Fibroblast of skin of left biceps (primary cell): ENCODE results near the gene GSDME.

ENCODE experiments used
- DNase-seq, 2 experiments: peaks; one replicate each; pipeline ENCODE4 v3.0.0-alpha.2; 2013; ENCODE audit warnings: low read depth in 2 of 2

GSDME gene

DNA sequence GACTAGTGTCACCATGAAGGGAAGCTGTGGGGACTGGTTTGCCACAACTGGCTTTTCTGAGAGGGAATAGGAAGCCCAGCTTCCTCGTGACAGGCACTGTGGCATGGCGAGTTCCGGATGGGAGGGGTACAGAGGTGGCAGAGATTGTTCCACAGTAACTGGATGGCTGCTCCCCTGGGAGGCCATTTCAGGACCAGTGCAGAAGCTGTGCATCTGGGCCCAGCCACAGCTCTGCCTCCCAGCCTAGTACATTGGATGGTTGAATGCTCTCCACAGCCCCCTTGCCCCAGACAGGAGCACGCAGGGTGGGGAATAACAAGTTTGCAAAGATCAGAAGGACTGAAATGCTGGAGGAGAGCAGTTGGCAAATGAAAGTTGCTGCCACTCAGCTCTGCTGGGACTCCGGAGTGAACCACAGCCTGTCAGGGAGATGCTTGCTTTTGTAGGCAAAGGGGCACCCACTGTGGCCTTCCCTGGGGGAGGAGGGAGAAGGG is 51.8 kb downstream of the GSDME start:
- no peak for DNase-seq

DNA sequence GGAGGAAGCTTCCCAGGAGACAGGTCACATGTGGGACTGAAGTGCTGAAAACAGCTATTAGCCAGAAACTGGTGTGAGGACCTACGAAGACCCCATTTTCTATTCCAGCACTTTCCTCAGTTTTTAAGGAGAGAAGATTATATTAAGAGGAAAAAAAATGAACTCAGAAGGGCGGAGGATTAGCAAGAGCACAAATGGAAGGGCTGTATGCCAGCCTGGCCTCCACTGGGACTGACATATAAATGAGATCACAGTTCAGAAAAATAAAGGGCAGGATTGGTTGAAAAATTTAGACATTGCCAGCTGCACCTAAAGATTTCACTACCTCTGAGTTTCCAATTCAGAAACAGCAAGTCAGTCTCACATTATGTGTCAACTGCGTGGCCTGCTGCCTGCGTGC is 53.0 kb downstream of the GSDME start:
- no peak for DNase-seq

DNA sequence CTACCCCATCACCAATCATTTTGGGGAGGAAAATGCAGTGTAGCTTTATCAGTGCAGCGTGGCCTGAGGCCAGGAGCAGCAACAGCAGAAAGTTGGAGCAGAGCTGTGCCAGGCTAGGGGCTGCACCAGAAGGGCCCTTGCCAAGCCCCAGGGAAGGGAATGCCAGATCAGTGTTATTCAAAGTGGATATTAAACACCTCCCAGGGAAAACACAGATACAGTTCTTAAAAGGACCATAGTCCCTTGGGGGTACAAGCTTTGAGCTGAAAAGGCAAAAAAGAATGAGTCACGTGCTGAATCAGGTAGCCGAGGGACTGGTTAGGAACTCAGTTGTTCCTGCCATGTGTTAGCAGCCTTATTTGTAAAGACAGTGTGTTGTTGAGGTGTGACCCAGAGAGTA is 54.0 kb downstream of the GSDME start:
- DNase-seq: no peak

DNA sequence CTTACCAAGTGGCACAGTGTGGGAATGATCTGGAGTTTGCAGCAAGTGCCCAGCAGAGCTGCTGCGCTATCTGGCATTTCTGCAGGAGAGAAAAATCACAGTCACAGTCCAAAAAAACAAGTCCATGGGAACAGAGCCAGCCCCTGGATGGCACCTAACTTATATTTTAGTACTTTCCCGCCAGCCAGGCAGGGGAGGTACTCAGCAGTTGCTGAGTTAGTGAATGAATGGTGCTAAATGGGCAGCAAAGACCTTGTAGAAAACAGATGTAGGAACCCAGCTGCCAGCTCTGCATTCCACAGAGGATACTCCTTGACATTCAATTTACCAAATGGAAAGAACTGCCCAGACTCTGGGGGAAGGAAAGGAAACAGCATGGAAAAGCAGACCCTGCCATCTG is 54.5 kb downstream of the GSDME start:
- no peak for DNase-seq

DNA sequence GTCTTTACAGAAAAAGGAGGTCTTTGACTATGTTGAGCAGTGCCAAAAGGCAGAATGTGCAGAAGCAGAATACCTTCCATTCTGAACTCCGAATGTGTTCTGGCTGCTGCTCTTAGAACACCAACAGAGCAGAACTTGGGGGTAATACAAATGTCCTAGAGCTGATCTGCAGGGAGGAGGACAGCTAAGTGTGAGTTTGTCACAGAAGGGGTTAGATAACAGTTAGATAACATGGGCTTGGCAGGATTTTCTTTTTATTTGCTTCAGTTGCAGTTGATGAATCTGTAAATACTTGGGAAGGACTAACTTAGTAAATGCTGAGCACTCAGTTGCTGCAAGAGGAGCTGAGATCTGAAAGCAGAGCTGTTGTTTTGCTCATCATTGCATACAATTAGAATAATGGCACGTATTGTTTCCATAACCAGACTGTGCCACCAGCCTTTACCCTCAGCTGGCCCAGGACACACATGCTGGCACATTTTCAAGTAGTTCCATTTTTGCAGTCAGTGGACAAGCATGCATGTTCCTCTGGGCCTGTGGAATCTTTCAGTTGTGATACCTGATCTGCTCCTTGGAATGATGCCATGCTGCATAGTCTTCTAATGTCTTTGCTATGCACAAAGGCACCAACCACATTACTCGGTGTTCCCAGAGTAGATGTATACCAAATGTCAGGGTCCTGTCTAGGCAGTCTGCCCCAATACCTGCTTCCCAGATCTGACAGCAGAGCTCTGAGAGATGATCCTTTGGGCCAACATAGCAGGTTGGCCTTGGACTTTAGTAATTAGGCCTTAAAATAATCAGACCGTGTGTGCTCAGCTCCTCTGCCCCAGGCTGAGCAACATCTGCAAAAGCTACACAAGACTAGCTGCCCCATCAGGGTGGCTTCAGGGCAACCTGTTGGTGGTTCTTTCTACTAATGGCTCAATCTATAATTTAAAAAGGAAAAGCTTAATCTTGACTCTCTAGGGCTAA is 55.7 kb downstream of the GSDME start:
- peak; percentile 81 to 84 for DNase-seq

DNA sequence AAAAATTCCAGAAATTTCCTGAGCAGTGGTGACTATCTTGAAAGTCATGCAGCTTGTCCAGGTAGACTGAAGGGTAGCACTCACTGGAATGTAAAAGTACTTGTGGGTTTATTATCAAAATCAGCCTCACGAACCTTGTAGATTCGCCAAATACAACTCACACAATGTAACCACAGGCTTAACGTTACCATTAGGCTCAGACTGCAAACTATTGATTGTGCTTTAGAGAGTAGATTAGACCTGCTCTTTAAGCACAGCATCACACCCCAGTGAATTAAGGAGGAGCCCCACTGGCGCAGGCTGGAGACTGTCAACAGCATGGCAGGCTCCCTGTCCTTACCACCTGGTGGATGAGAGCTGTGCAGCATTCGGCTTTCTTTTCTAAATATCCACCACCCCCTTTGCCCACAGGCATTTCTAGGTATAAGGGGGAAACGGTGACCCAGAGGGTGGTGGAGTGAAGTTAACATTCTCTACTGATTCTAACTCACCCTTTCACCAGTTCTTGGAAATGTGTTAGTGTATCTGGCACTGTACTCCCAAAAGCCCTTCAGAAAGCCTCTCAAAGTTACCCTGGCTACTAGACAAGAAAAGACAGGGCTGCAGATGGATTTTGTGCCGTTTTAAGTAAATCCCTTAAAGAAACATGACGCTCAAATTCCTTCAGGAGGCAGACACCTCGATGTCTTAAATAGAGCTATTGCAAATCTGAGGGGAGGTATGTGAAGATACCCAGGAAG is 56.6 kb downstream of the GSDME start:
- DNase-seq: no peak

DNA sequence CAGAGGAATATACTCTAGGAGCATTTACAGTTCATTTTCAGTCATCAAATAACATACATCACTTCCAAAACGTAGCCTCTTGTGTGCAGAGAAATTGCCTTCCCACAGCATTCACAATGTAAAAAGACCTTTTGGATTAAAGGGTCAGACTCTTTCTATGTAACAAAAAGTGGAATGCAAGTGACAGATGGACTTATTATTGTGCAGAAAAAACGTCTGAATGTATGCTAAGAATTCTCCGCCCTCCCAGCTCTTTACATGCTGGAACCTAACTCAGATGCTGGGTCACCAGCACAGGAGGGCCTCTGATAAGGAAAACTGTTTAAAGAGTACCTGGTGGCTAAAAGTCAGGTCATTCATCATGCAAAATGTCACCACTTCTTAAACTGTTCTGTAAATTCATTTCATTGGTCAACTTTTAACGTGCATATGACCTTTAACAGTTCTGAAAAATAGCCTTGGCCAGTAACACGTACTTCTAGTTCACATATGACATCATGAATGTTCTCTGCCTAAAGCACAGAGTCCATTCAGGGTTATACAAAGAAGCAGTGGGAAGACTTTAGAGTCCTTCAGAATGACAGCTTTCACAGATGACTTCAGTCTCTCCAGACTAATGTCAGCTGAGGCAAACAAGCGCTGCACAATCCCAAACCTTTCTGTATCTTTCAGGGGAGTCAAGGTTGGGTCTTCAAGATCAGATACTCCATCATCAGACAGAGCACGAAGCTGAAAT is 58.6 kb downstream of the GSDME start:
- no peak for DNase-seq

DNA sequence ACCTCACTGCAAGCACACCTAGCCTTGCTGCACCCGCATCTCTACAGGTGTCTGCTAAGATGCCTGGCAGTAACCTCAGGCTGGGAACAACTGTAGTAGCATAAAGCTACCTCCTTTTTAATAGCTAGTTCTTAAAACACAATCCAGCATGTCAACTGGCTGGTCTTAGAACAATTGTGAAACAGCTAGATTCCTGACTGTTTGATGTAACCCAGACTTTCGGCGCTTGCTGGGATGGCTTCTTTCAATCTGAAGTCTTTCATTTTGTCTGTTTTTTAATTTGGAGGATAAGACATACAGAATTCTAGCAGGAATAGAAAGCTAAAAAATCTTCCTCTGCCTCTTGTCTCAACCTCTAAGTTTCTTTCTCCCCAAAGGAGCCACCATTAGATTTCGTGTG is 59.8 kb downstream of the GSDME start:
- DNase-seq: no peak

DNA sequence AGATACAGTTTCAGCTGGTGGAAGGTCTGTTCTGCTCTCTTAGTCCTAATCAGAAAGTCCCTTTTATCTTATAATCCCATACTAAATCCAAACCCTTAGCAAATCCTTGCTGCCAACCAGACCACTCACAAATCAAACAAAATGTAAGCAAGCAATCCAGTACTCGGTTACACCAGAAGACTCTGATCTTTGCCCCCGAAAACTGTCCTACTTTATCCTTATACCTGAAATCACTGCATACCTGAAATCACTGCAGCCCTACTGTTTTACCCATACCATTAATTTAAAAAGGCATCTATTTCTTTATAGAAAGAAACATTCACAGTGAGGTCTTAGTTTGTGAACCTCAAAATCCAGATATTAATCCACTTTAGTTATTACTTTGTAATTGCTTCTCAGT is 64.7 kb downstream of the GSDME start:
- no peak for DNase-seq

DNA sequence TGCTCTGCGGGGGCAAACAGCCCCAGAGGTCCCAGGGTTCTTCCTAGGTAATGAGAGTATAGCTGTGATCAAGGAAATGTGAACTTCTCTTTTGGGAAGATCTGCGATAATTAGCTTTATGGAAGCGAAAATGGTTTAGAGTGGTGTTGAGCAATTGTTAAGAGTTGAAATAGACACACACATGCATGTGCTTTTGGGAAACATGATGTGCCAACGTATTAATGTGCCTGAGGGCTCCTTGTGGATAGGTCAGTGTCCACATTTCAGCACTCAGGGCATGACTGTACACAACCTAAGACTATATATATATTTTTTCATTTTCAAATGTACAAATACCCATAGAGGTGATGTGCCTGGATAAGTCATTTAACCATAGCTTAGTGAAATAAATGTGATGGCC is 67.0 kb downstream of the GSDME start:
- DNase-seq: no peak

DNA sequence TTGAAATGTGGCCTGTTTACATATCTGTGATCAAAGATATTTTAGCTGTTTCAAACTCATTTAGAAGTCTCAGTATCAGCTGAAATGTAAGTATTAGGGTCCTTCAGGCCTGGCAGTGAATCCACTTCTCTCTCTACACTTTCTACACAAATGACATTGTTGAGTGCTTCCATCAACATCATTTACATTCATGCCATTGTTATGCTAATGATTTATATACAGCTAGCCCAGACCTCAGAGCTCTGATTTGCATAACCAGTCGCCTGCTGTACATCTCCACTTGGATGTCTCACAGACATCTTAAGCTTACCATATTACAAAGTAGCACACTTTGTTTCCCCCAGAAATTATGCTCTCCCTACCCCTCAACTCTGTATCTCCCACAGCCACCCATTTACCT is 71.6 kb downstream of the GSDME start:
- no peak for DNase-seq

DNA sequence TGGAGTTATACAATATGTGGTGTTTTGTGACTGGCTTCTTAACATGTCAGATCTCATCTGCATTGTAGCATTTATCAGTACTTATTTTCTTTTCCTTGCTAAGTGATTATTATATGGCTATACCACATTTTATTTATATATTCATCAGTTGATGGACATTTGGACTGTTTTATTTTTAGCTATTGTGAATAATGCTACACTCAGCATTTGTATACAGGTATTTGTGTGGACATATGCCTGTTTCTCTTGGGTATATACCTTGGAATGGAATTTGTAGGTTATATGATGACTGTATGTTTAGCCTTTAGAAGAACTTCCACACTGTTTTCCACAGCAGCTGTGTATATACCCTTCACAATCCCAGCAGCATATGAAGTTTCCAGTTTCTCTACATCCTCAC is 86.5 kb downstream of the GSDME start:
- DNase-seq: no peak

DNA sequence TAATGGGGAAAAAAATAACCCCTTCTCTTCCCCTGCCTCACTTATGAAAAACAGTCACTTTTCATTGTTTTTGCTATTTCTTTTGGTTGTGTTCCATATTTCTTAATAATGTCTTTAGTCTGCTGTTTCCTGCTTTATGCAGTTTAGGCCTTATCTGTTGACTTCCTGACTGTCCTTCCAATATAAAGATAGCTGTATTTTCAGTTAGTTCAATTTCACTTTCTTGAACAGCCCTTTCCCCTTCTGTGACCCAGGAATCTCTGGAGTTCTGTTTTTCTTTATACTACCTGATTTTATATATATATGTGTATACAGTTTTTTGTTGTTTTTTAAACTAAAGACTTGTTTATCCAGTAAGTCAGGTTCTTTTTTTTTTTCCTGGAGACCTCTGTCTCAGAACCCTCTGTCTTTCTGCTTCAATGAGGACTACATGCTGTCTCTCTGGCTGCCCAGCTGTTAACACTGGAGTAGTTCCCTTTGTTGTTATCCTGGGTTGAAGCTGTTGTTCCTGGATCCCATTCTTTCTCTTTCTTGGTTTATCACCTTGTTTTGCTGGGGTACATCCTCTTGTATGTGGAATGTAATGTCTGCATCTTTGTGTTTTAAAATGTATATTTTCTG is 87.2 kb downstream of the GSDME start:
- DNase-seq: no peak

DNA sequence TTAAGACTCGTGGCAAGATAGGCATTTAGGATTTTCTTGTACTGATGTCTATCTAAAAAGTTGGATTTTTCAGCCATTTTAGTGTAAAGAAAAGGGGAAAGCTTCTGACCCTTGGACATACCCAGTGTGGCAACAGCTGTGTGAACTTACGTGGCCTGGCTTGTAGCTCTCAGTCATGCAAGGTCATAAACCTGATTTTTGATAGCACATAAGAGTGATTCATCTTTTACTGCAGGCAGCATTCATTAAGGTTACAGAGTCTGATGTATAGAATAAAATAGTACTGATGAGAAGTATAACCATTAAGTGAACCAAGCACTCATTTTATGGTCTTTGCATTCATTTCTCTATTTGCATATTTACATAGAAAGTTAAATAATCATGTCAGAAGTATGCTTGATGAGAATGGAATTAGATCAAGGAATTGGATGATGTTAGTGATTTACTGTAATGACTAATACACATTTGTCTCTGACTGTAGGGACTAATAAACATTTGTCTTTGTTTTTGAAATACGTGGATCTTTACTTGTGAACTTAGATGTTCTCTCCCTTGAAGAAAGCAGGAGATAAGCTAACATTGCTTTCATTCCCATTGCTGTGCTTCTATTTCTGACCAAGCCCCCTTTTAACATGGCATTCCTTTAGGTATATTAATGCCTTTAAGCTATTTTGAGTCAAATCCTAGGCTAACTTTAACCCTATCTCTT is 88.2 kb downstream of the GSDME start:
- DNase-seq: no peak

DNA sequence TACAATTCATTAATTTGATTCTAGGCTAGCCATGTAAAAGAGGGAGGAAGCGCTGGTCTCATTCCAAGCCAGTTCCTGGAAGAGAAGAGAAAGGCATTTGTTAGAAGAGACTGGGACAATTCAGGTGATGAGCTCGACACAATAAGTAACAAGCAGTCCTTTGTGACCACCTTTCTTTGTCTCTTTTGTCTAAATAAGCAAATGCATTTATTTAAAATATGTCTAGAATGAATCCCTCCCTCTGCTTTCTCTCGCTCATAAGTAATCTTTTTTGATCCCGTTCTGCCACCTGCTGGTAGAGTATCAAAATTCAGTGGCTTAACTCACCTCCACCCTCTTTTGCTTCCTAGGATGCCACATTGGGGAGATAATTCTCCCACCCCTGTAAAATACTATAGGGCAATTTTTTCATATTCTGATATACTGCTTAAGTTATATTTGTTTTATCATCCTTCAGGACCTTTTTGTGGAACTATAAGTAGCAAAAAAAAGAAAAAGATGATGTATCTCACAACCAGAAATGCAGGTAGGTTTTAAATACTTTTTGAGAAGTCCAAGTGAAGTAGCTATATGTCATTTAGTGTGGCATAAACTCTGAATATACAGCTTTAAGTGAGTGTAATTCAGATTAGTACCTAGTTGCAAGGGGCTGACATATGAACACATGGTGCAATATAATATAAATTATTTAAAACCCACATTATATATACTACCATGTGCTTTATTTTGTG is 91.5 kb downstream of the GSDME start:
- DNase-seq: peak; percentile 6 to 10

DNA sequence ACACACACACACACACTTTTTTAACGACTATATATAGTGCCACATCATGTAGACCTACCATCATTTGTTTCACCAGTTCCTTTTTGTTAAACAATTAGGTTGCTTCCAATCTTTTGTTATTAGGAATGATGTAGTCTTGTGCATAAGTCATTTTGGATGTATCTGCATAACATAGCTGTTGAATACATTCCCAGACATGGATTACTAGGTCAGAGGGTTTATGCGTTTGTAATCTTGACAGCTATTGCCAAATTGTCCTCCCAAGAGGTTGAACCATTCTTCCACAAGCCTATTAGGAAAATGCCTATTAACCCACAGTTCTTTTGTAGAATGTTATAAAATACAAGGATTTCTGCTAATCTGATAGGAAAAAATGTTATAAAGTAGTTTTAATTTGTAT is 96.7 kb downstream of the GSDME start:
- DNase-seq: peak; percentile 28 to 29

DNA sequence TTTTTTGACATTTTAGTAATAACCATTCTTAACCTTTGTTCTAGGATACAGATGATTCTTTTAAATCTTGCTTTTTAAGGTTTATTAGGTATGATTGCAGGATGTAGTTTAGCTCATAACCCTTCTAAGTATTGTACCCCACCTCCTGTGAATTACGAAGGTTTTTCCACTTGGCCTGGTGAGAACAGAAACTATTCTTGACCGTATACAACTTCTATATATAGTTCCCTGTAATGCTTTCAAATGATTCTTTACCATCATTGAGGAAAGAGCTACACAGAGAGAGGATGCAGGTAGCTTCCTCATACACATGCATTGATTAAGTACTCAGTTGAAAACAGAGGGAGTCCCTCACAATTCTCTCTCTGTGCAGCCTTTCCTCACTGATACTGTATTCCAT is 97.8 kb downstream of the GSDME start:
- no peak for DNase-seq

DNA sequence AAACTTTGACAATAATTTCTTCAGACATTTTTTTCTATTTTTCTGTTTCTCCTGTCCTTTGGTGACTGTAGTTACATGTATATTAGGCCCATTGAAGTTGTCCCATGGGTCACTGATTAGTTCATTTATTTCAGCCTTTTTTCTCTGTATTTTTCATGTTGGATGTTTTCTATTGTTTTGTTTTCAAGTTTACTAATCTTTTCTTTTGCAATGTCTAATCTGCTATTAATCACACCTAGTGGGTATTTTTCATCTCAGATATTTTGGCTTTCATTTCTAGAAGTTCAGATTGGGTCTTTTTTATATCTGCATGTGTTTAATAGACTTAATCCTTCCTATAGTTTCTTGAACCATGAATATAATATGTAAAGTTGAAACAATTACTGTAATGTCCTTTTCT is 99.3 kb downstream of the GSDME start:
- no peak for DNase-seq

DNA sequence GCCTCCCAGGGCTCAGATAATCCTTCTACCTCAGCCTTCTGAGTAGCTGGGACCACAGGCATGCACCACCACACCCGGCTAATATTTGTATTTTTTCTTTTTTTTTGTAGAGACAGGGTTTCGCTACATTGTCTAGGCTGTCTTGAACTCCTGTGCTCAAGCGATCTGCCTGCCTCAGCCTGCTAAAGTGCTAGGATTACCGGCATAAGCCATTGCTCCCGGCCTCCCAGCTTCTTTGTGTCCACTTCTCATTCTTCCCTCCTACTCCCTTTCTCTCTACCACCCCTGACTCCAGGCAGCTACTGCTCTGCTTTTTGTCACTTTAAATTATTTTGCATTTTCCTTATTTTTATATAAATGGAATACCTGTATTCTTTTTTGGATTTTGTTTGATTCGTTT is 100.7 kb downstream of the GSDME start:
- no peak for DNase-seq

DNA sequence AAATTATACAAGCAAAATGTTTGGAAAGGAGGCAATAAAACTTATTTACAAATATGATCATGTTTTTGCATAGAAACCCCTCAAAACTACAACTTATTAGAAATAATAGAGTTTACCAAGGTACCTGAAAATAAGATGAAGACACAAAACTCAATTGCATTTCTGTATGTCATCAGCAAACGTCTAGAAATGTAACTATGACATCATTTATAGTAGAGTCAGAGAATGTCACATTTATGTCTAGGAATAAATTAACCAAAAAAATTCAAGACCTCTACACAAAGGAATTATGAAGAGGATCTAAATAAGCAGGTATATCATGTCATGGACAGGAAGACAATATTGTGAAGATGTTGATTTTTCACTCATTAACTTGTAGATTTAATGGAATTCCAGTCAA is 103.0 kb downstream of the GSDME start:
- no peak for DNase-seq
